SKM-1 treated with dmso at 0.1 percent for 144 hours (cell line): ENCODE results near the gene TMTC3.
A peak's percentile ranks its signal among the peaks of the same experiment; 100 is the strongest.
"Not testable (repeated sequence)": the region's sequence is repeated elsewhere in the genome, so short reads cannot be mapped to it uniquely, and the experiment has no call there.

Experiments
- DNase-seq: peaks from one replicate; lab custom pipeline; 2025; ENCODE audit not compliant: unreplicated experiment; lab: John Stamatoyannopoulos, UW

Gene TMTC3

DNA sequence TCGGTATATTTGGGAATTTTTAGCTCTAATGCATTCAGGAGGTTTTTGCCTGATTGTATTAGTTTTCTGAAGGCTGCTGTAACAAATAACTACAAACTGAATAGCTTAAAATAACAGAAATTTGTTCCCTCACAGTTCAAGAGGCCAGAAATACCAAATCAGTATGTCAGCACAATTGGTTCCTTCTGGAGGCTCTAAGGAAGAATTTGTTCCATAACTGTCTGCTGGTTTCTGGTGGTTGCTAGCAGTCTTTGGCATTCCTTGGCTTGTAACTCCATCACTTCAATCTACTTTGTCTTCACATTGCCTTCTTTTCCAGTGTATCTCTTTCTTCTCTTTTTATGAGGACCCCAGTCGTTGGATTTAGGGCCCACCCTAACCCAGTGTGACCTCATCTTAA is 21.3 kb downstream of the TMTC3 start:
- DNase-seq: no peak

DNA sequence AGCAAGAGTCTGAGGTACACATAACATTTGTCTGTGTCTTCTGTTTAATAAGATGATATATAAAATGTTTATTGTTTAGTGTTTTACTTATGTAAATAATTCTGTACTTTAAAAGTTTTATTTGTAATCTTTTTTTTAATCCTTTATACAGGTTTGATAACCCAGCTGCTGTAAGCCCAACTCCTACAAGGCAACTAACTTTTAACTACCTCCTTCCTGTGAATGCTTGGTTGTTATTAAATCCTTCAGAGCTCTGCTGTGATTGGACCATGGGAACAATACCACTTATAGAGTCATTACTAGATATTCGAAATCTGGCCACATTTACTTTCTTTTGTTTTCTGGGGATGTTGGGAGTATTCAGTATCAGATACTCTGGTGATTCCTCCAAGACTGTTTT is 24.1 kb downstream of the TMTC3 start:
- DNase-seq: no peak

DNA sequence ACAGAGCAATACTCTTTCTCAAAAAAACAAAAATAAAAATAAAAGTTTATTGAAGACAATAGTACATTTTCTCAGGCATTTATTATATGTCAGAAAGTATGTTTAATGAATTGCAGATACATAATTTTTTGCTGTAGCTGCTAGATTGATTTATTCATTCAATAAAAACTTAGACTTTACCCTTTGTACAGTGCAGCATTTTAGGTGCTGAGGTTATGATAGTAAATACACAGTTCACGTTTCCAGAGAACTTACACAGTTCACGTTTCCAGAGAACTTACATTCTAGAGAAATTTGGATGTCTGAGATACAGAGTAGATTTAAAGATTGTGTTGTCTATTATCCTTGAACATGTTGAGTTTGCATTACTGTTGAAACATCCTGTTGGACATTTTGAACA is 25.3 kb downstream of the TMTC3 start:
- DNase-seq: no peak

DNA sequence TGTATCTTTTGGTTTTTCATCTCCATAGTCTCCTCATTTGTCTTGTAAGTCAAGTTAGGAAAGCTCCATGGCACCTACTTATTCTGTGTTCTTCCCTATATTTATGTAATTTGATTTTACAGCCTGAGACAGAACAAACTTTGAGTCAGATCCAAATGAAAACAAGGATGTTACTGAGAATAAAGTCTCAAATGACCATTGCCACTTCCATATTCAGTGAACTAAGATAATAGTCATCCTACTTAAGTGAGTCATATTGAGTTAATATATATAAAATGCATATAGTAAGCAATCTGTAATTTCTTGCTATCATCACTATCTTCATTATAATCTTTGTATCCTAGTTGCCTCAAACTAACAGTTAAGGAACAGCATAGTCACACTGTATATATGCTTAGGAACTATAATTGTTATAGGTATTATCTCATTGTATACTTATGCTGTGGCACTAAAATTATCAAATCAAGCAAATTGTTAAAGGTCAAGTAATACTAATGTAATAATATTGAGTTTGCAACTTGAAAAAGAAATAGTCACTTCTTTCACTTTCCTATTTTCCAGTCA is 30.8 kb downstream of the TMTC3 start:
- no peak for DNase-seq

DNA sequence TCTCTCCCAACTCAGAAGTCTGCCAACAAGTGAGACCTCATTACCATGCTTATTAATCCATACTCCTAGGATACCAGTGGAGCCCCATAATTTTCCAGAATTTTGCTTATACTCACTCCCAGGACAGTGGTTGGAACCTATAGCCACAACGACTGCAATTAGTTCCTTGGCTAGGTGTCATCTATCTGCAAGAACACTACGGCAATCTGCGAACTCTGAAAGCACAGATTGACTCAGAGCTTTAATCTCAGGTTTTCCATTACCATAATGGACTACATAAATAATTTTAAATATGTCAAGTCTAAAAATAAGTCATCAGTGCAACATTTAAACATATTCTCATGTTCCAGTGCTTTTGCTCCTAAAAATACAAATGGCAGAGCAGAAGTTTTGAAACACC is 33.4 kb downstream of the TMTC3 start:
- no peak for DNase-seq

DNA sequence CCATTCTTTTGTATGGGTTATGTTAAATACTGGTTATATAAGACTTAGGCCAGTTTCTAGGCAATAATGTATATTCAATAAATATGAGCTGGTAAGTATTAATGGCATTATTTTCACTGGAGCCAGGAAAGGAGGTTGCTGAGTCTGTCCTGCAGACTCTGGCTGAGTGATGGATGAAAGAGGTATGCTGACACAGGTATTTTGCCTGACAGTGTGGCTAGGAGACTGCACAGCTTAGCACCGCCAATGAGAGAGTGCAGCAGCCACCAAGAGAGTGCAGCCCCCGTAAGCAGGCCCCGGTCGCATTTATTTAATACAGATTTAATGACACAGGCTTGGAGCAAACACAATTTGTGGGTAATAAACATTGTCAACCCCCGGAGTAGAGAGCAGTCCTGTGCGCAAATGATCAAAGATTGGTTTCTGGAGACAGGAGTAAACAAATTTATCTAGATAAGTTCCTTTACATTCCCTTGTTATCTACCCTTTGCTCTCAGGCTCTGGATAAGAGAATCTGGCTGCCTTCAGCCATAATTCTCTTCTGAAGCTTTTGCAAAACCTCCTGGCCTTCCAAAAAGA is 37.4 kb downstream of the TMTC3 start:
- no peak for DNase-seq

DNA sequence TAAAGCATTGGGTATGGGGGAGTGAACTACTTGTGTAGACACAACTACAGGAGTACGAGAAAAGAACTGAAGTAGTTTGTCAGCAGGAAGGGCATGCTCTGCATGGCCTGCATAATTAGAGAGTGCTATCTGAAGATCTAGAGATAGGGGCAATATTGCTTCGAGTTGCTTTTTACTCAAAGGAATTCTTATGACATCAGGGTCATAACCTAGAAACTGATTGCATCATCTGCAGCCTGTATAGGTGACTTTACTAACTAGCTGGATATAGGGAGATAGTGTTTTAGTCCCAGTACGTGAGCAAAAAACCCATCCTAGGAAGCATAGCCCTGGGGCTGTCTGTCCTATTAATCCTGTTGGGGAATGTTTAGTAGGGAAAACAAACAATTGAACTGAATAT is 39.8 kb downstream of the TMTC3 start:
- DNase-seq: no peak

DNA sequence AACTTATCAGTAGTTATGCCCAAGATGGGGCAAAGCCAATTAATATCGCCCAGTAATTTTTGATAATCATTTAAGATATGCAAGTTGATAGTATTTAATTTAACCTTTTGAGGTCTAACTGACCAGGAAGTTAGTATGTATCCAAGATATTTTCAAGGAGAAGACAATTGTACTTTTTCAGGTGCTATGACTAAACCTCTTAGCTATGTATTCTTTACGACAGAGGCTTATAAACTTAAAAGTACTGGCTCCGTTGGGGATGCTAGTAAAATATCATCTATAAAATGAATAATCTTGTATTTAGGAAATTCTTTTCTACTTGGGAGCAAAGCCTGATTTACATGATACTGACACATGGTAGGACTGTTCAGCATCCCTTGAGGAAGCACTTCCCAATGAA is 40.3 kb downstream of the TMTC3 start:
- DNase-seq: no peak

DNA sequence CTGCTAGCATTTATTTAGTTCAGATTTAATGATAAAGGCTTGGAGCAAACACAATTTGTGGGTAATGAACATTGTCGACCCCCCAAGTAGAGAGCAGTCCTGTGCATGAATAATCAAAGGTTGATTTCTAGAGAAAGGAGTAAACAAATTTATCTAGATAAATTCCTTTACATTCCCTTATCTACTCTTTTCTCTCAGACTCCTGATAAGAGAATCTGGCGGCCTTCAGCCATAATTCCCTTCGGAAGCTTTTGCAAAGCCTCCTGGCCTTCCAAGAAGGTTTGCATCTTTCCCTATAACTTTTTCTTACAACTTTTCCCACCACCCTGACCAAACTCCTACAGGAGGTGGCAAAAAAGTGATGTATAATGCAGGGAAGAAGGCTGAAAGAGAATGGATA is 42.1 kb downstream of the TMTC3 start:
- DNase-seq: no peak

DNA sequence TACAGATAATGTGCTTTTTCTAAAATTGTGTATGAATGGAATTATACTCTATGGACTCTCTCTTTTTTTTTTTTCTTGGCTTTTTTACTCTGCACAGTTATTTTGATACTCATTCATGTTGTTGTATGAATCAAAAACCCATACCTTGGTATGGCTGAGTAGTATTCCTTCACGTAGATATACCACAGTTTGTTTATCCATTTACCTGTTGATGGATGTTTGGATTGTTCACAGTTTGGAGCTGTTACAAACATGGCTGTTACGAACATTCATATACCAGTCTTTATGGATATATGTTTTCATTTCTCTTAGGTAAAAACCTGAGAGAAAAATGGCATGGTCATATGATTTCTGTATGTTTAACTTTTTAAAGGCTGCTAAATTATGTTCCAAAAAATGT is 43.2 kb downstream of the TMTC3 start:
- DNase-seq: no peak

DNA sequence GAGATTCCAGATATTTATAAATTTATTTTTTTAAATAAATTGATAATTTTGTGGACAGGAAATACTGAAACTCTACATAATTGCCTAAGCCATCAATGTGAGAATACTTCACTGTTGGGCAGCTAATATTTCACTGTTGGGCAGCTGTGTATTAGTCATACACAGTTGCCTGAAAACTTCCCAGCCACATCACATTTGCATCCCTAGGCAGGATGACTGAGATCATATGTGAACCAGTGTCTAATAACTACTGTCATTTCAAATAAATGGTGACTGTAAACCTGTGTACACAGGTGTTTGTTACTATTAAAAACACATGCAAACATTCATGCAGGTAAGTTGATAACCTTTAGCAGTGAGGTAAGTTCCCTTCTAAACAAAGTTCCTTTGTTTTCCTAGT is 43.9 kb downstream of the TMTC3 start:
- no peak for DNase-seq

DNA sequence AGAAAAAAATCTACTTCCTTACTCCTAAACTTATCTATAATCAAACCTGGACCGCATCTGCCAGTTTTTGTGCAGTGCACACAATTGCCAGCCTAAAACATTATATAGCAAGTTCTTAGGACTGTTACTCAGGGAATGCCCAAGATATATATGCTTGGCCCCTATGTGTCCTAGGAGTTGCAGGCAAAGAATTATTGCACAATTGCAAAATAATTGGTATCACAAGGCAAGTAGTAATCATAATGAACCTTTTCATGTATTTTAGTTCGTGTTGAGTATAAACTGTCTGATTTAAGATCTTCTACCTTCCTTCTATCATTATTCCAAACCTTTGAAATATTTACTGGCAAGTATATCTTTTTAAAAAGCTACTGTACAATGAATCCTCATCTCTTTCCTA is 45.5 kb downstream of the TMTC3 start:
- no peak for DNase-seq

DNA sequence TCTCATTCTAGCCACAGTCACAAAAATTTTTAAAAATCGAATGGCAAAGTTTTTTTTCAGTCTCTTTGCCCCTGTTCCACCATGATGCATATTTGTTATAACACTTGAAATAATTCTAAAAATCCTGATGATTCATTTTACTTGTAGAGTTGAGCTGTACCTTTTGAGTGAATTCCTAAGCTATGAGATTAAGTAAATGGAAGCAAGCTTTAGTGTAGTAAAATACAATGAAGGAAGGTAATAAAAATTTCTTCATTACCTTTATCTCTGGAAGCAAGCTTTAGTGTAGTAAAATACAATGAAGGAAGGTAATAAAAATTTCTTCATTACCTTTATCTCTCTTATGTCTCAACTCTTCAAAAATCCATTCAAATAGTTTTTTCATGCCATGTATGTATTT is 46.1 kb downstream of the TMTC3 start:
- DNase-seq: no peak

DNA sequence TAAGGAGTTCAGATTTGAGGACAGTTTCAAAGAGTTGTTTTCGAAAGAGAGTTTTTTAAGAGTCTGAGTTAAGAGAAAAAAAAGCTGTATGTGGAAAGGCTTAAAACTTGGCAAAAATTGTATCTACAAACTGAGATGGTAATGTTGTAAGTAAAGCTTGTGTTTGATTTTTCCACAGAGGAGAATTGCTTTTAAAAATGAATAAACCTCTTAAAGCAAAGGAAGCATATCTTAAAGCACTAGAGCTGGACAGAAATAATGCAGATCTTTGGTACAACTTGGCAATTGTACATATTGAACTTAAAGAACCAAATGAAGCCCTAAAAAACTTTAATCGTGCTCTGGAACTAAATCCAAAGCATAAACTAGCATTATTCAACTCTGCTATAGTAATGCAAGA is 50.3 kb downstream of the TMTC3 start:
- DNase-seq: no peak

DNA sequence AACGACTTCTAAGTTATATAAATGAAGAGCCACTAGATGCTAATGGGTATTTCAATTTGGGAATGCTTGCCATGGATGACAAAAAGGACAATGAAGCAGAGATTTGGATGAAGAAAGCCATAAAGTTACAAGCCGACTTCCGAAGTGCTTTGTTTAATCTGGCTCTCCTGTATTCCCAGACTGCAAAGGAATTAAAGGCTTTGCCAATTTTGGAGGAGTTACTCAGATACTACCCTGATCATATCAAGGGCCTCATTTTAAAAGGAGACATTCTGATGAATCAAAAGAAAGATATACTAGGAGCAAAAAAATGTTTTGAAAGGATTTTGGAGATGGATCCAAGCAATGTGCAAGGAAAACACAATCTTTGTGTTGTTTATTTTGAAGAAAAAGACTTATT is 52.8 kb downstream of the TMTC3 start:
- no peak for DNase-seq

DNA sequence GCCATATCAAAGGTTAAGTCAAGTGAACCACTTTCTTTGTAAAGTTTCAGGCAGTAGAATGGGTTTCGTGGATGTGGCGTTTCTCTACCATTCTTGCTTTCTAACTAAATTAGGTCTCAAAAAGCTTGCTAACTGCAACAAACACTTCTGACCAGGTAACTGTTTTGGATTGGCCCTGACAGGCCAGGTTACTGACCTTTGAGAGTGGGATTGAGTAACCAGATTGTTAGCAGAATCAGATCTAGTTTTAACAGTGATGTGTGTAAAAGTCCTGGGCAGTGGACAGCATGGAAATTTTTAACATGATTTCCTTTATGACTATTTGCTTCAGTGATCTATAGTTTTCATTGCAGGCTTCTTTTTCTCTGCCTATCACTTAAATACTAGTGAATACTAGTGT is 57.9 kb downstream of the TMTC3 start:
- DNase-seq: no peak

DNA sequence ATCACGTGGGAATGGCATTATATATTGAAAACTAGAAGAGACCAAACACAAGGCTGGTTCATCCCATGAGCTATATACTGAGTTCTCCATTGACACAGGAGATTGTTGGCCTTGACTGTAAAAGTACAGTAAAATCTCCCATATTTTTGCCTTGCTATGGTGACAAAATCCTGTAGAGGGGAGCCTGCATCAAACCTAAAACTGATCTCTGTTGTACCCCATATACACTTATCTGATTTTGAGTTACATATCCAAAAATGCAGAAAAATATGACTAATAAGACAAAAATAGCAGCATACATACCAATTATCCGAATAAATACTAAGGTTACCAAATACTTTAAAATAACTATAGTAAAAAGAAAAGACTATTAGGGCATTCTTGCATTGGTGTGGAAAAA is 60.4 kb downstream of the TMTC3 start:
- DNase-seq: no peak

DNA sequence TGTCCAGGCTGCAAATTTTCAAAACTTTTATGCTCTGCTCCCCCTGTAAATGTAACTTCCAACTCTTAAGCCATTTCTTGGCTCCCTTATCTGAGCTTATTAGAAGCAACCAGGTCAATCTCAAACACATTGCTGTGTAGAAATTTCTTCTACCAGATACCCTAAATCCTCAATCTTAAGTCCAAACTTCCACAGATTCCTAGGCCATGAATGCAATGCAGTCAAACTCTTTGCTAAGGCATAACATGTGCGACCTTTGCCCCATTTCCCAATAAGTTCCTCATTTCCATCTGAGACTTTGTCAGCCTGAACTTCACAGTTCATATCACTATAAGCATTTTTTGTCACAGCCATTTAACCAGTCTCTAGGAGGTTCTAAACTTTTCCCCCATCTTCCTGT is 64.5 kb downstream of the TMTC3 start:
- peak; percentile 11 for DNase-seq

DNA sequence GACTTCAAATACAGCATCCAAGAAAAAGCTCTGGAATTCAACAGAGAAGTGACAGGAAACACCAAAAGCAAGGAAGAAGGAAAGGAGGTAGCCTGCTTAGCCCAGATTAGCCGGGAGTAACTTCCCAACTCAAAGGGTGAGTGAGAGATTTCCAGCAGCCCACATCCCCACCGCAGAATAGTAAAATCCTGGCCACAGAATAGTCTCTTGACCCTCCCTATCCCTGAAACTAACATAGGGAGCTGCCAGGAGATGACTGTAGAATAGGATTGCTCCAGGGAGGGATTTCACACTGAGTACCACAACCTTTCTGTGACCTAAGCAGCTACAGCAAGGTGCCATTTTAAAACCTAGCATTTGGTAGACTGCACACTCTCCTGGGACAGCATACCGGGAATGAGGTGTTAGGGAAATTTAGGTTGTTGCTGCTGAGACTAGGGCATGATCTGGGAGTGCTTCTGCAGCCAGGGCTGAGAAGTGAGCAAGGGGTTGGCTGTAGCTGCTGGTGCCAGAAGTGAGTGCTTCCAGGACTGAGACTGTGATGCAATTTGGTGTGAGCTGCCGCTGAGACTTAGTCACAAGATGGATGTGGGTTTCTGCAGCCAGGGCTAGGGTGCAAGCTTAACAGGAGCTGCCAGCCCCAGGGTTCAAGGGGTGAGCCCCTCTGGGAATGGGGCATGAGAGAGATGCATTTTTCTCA is 66.0 kb downstream of the TMTC3 start:
- no peak for DNase-seq

DNA sequence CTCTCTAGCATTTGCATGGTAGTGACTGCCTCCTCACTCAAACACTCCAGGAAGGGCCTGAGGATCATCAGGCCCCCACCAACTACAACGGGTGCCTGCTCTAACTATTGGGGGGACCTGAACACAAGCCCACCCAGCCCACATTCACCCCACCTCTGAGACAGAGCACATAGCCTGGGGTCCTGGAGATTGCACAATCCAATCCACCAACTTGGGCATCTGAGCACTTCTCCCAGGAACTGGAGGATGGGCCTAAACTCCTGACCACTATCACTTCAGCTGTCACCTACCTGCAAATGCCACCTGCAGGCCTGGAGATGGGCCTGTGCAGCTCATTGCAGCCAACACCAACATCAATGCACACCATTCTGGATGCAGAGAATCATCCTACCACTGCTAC is 66.6 kb downstream of the TMTC3 start:
- no peak for DNase-seq

DNA sequence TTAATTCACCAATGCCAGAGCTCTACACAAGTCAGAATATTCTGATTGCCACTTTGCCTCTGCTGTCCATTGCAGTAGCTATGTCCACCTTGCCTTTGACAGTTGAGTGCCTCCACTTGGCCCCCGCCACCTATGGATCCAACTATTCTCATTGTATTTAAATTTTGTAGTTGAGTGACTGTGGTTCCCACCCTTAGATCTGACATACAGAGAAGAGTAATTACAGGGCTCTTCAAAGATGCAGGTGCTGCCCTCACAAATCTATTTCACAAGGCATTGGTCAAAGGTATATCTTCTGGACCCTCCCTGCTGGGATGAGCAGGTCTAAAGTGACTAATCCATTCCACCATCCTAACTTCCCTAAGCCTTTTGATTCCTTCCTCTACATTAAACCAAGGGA is 68.2 kb downstream of the TMTC3 start:
- DNase-seq: not testable (repeated sequence)

DNA sequence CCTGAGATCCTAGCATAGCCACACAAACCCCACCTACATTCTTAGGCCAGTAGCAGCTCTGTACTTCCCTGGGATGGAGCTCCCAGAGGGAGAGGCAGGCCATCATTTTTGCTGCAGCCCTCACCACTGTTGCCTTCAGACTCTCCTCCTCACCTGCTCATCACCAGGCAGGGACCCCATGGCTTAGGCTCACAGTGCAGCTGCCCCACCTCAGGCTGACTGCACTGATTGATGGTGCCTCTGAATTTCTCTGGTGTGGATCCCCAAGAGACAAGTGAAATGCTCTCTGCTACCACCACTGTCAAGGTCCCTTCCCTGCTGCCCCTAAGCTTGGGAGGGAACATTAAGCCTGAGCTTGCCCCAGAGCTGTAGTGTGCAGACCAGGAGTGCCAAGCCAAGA is 76.2 kb downstream of the TMTC3 start:
- no peak for DNase-seq

DNA sequence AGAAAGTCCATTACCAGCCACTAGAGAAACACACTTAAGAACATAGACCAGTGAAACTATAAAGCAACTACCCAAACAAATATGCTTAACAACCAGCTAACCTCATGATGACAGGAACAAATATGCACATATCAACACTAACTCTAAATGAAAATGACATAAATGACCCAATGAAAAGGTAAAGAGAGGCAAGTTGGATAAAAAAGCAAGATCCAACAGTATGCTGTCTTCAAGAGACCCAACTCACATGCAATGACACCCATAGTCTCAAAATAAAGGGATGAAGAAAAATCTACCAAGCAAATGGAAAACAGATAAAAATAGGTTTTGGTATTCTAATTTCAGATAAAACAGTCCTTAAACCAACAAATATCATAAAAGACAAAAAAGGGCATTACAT is 77.8 kb downstream of the TMTC3 start:
- no peak for DNase-seq
